ENCODE data around the gene CORO2B. TPM values are rescaled to one million over a fixed set of nuclear protein-coding genes. Genes with fewer than 3 reads are reported as not detected.
A peak's percentile ranks its signal among the peaks of the same experiment; 100 is the strongest.

Gene CORO2B
- total and polyA plus RNA-seq, 2 of the 4 experiments (the other 2 are of a cell fraction): 9.3 to 39.3 TPM

DNA sequence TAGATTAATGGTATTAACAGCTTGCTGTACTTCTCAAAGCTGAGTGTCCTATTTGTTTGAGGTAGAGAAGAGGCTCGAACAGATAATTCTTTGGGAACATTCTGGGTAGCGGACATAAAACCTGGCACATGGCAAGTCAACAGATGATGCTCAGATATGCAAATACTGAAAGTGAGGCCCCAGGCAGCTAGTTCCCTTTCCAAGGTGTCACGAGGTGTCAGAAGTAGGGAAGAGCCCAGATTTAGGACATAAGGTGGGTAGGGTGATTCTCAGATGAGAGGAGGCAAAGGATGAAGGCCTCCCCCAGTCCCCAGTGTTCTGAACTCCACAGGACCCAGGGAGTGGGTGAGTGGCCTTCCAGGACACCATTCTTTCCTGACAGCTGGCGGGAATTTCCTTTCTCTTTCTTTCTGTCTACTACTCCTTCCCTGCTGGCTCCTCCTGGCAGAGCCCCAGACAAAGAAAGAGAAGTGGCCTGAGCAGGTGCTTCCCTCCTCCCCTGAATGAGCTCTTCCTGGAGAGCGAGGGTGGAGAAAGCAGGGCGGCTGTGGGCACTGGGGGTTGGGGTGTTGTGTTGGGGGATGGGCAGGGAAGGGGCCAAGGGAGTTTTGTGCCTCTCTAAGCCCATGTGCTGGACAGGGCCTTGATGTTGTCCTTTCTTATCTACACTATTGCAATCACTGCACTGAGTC is 87.5 kb downstream of the CORO2B start:
- Histone ChIP-seq H3K14ac (replicated peaks; ENCODE audit: low read depth, low read length) (0 out of 2 replicates have a peak overlapping the region, but pooled peaks have one; percentile 30), H3K27ac (ENCODE audit: insufficient read depth, low read length) (no peak overlapping the region), H2AK5ac (ENCODE audit: low read depth, low read length) (no peak overlapping the region), H2AK9ac (replicated peaks; ENCODE audit: low read depth, low read length, poor library complexity) (no peak overlapping the region), H3K9me3 (ENCODE audit: control insufficient read depth, insufficient read depth, low read length) (no peaks in the 10 kb centered on the region), H3K23ac (ENCODE audit: low read depth, low read length) (no peak overlapping the region), H3K4ac (ENCODE audit: low read depth, low read length) (no peak overlapping the region), H2BK20ac (ENCODE audit: low read depth, low read length) (no peak overlapping the region), H3K79me1 (ENCODE audit: low read depth in 1 of 2, low read length in 2 of 2) (0 out of 4 replicates have a peak, but pooled peaks cover 0 to 3% of the 10 kb centered on the region in 2 experiments), H2AFZ (replicated peaks; ENCODE audit: low read length, poor library complexity) (no peak overlapping the region), H2BK120ac (ENCODE audit: low read depth, low read length) (no peak overlapping the region), H4K91ac (ENCODE audit: insufficient read depth, low read depth, low read length) (no peak overlapping the region), H4K8ac (ENCODE audit: low read depth in 2 of 2, low read length in 2 of 2) (no peak overlapping the region), H3K27me3 (ENCODE audit: control insufficient read depth, insufficient read depth, low read length) (no peaks in the 10 kb centered on the region), H3K9ac (ENCODE audit: low read depth, low read length) (no peak overlapping the region), H3K9me1 (ENCODE audit: insufficient read depth, low read length) (no peaks in the 10 kb centered on the region), H3K18ac (ENCODE audit: low read depth, low read length) (no peak overlapping the region), H2BK5ac (ENCODE audit: low read depth, low read length, poor library complexity, severe bottlenecking) (no peak overlapping the region), H3K36me3 (ENCODE audit: control insufficient read depth, insufficient read depth, low read length) (no peaks in the 10 kb centered on the region), H4K20me1 (ENCODE audit: insufficient read depth, low read length) (no peaks in the 10 kb centered on the region), H4K5ac (ENCODE audit: low read depth, low read length) (no peak overlapping the region), H3K4me3 (ENCODE audit: insufficient read depth, low read depth, low read length) (no peak overlapping the region), H3K4me1 (ENCODE audit: control insufficient read depth, insufficient read depth, low read length) (no peaks in the 10 kb centered on the region), H3K56ac (ENCODE audit: extremely low read depth, insufficient read depth, low read length) (no peak overlapping the region), H2BK15ac (ENCODE audit: low read depth, low read length) (no peak overlapping the region), H3K4me2 (ENCODE audit: low read depth, low read length) (no peak overlapping the region)
- ChIA-PET POLR2A (ENCODE audit: unreplicated experiment) (no interaction called here), CTCF (interaction anchor here (0.6 to 1.1 kb wide), 2 partner anchors 8 to 106 kb away, joined by 3 to 5 read pairs; no protein-coding TSS in a partner anchor)
- in situ Hi-C loops (cut with MboI; ENCODE audit: low sequenced_read_pairs): no loop called here
- dilution Hi-C loops (cut with HindIII; ENCODE audit: low sequenced_read_pairs, unreplicated experiment): no loop called here
- no TSS peak for BruUV-seq (replicated peaks)
- TF ChIP-seq BHLHE40 (IDR thresholded peaks at IDR 0.05; ENCODE audit: low read depth, low read length) (no peak), MXI1 (IDR thresholded peaks at IDR 0.05; ENCODE audit: borderline replicate concordance, low read depth, low read length) (no peak)
- TF ChIP-seq, protein P1, sequence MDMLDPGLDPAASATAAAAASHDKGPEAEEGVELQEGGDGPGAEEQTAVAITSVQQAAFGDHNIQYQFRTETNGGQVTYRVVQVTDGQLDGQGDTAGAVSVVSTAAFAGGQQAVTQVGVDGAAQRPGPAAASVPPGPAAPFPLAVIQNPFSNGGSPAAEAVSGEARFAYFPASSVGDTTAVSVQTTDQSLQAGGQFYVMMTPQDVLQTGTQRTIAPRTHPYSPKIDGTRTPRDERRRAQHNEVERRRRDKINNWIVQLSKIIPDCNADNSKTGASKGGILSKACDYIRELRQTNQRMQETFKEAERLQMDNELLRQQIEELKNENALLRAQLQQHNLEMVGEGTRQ (IDR thresholded peaks at IDR 0.05; ENCODE audit: low read depth, low read length): no peak
- intact Hi-C loops (cut with micrococcal nuclease): no loop called here
- ATAC-seq (ENCODE audit: low read depth) (no peak), DNase-seq (no peak)
- 100% methylated on average over 2 of the region's 6 CpGs; no CpG with 5 or more reads in 1 of the 2 experiments for WGBS, 2 experiments (ENCODE audit: extremely low coverage in 2 of 2, insufficient read length in 1 of 2)
